ENCODE measurements around the gene CEP85L. TPM values are rescaled to one million over a fixed set of nuclear protein-coding genes. Genes with fewer than 3 reads are reported as not detected.

The CEP85L gene
- total and polyA plus RNA-seq, 2 donors (not counting 1 experiment from before 2014, with no cell fraction given): 7.3 to 22.0 TPM

DNA sequence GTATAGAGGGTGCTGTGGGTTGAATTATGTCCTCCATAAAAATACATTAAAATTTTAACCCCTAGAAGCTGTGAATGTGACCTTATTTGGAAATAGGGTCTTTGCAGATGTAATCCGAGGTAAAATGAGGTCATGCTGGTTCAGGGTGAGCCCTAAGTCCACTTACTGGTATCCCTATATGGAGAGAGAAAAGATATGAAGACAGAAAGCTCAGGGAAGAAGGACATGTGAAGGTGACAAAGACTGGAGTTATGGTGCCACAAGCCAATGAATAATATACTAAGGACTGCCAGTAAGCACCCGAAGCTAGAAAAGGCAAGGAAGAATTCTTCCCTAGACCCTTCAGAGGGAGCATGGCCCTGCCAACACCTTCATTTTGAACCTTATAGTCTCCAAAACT, 53.1 kb downstream of the CEP85L start:
- no peak overlapping the region for H3K4me3 ChIP-seq (replicated peaks in 1 of 4; ENCODE audit: control extremely low read depth in 1 of 4, insufficient read depth in 1 of 4, low read depth in 3 of 4, low read length in 4 of 4)
- no peaks in the 10 kb centered on the region for H4K20me1 ChIP-seq (ENCODE audit: control insufficient read depth, extremely low read depth, insufficient read depth, low read length)
- H3K9me3 ChIP-seq (ENCODE audit: control insufficient read depth, insufficient read depth, low read depth, low read length): no peaks in the 10 kb centered on the region
- H3K4me1 ChIP-seq (ENCODE audit: control insufficient read depth, extremely low read depth, insufficient read depth, low read length): no peaks in the 10 kb centered on the region
- no peak overlapping the region for H2AFZ ChIP-seq (ENCODE audit: low read length)
- TF ChIP-seq, protein P1, sequence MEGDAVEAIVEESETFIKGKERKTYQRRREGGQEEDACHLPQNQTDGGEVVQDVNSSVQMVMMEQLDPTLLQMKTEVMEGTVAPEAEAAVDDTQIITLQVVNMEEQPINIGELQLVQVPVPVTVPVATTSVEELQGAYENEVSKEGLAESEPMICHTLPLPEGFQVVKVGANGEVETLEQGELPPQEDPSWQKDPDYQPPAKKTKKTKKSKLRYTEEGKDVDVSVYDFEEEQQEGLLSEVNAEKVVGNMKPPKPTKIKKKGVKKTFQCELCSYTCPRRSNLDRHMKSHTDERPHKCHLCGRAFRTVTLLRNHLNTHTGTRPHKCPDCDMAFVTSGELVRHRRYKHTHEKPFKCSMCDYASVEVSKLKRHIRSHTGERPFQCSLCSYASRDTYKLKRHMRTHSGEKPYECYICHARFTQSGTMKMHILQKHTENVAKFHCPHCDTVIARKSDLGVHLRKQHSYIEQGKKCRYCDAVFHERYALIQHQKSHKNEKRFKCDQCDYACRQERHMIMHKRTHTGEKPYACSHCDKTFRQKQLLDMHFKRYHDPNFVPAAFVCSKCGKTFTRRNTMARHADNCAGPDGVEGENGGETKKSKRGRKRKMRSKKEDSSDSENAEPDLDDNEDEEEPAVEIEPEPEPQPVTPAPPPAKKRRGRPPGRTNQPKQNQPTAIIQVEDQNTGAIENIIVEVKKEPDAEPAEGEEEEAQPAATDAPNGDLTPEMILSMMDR (conservative IDR thresholded peaks at IDR 0.05 in 1 of 2, IDR thresholded peaks at IDR 0.05 in 1 of 2; ENCODE audit: low read depth in 1 of 2, low read length in 2 of 2): no peak
- no peak for TF ChIP-seq EZH2 (IDR thresholded peaks at IDR 0.05; ENCODE audit: low read length, missing control alignments)
- H3K27me3 ChIP-seq (ENCODE audit: control insufficient read depth, insufficient read depth, low read length): no peaks in the 10 kb centered on the region
- peaks cover 9% of the 10 kb centered on the region for H3K79me2 ChIP-seq (ENCODE audit: control insufficient read depth, insufficient read depth, low read length)
- no peak for DNase-seq (ENCODE audit: low read depth in 2 of 2)
- no peaks in the 10 kb centered on the region for H3K36me3 ChIP-seq (ENCODE audit: control insufficient read depth, insufficient read depth, low read length)
- no peak overlapping the region for H3K4me2 ChIP-seq (ENCODE audit: extremely low read depth, insufficient read depth, low read length)
- H3K9ac ChIP-seq (ENCODE audit: insufficient read depth, low read length): no peak overlapping the region
- no peak overlapping the region for H3K27ac ChIP-seq (ENCODE audit: insufficient read depth, low read length)

DNA sequence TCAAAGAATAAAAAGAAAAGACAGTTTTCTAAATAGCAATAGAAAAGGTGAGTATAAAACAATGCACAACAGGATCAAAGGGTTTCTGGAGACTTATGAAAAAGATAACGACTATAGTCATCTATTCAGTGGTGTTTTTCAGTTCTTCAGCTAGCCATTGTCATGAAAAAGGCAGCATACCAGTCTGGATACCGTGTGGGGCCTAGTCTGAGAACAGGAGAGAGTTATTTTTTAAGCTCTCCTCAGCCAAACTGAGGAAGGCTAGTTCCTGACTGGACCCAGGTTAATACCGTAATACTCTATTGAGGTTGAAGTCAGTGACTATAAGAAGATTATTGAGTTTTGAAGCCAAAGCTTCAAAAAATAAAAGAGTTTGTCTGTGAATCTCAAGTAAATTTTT, 53.8 kb downstream of the CEP85L start:
- H3K27ac ChIP-seq (ENCODE audit: insufficient read depth, low read length): no peak overlapping the region
- peak in 1 of 2 donors; percentile 10 for DNase-seq (ENCODE audit: low read depth in 2 of 2)
- H4K20me1 ChIP-seq (ENCODE audit: control insufficient read depth, extremely low read depth, insufficient read depth, low read length): no peaks in the 10 kb centered on the region
- H3K4me3 ChIP-seq (replicated peaks in 1 of 4; ENCODE audit: control extremely low read depth in 1 of 4, insufficient read depth in 1 of 4, low read depth in 3 of 4, low read length in 4 of 4): no peak overlapping the region
- H3K9ac ChIP-seq (ENCODE audit: insufficient read depth, low read length): no peak overlapping the region
- TF ChIP-seq EZH2 (IDR thresholded peaks at IDR 0.05; ENCODE audit: low read length, missing control alignments): no peak
- TF ChIP-seq, protein P1 (conservative IDR thresholded peaks at IDR 0.05 in 1 of 2, IDR thresholded peaks at IDR 0.05 in 1 of 2; ENCODE audit: low read depth in 1 of 2, low read length in 2 of 2): no peak
- H3K4me1 ChIP-seq (ENCODE audit: control insufficient read depth, extremely low read depth, insufficient read depth, low read length): no peaks in the 10 kb centered on the region
- H3K4me2 ChIP-seq (ENCODE audit: extremely low read depth, insufficient read depth, low read length): no peak overlapping the region
- H3K9me3 ChIP-seq (ENCODE audit: control insufficient read depth, insufficient read depth, low read depth, low read length): no peaks in the 10 kb centered on the region
- no peaks in the 10 kb centered on the region for H3K36me3 ChIP-seq (ENCODE audit: control insufficient read depth, insufficient read depth, low read length)
- peaks cover 9% of the 10 kb centered on the region for H3K79me2 ChIP-seq (ENCODE audit: control insufficient read depth, insufficient read depth, low read length)
- no peaks in the 10 kb centered on the region for H3K27me3 ChIP-seq (ENCODE audit: control insufficient read depth, insufficient read depth, low read length)
- H2AFZ ChIP-seq (ENCODE audit: low read length): no peak overlapping the region

DNA sequence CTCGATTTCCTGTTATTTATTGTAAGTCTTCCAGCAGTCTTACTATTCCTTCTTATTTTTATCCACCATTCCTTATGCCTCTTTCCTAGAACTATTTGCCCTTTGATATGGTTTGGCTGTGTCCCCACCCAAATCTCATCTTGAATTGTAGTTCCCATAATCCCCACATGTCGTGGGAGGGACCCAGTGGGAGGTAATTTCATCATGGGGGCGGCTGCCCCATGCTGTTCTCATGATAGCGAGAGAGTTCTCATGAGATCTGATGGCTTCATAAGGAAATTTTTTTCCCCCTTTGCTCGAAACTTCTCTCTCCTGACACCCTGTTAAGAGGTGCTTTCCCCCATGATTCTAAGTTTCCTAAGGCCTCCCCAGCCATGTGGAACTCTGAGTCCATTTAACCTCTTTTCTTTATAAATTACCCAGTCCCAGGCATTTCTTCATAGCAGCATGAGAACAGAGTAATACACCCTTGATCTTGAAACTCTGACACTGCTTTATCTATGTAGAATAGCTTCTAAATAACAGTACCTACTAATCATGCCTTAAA, 54.5 kb downstream of the CEP85L start:
- DNase-seq (ENCODE audit: low read depth in 2 of 2): peak in 1 of 2 donors; percentile 12
- Histone ChIP-seq H4K20me1 (ENCODE audit: control insufficient read depth, extremely low read depth, insufficient read depth, low read length) (no peaks in the 10 kb centered on the region), H3K27me3 (ENCODE audit: control insufficient read depth, insufficient read depth, low read length) (no peaks in the 10 kb centered on the region), H3K27ac (ENCODE audit: insufficient read depth, low read length) (no peak overlapping the region), H3K79me2 (ENCODE audit: control insufficient read depth, insufficient read depth, low read length) (peaks cover 9% of the 10 kb centered on the region), H3K9ac (ENCODE audit: insufficient read depth, low read length) (no peak overlapping the region), H3K4me2 (ENCODE audit: extremely low read depth, insufficient read depth, low read length) (no peak overlapping the region), H3K4me1 (ENCODE audit: control insufficient read depth, extremely low read depth, insufficient read depth, low read length) (no peaks in the 10 kb centered on the region), H3K4me3 (replicated peaks in 1 of 4; ENCODE audit: control extremely low read depth in 1 of 4, insufficient read depth in 1 of 4, low read depth in 3 of 4, low read length in 4 of 4) (no peak overlapping the region), H2AFZ (ENCODE audit: low read length) (no peak overlapping the region), H3K9me3 (ENCODE audit: control insufficient read depth, insufficient read depth, low read depth, low read length) (no peaks in the 10 kb centered on the region), H3K36me3 (ENCODE audit: control insufficient read depth, insufficient read depth, low read length) (no peaks in the 10 kb centered on the region)
- TF ChIP-seq, protein P1 (conservative IDR thresholded peaks at IDR 0.05 in 1 of 2, IDR thresholded peaks at IDR 0.05 in 1 of 2; ENCODE audit: low read depth in 1 of 2, low read length in 2 of 2): no peak
- TF ChIP-seq EZH2 (IDR thresholded peaks at IDR 0.05; ENCODE audit: low read length, missing control alignments): no peak

Data from fibroblast of lung (primary cell).